Measurements from ENCODE around the gene PDC.
A peak's percentile ranks its signal among the peaks of the same experiment; 100 is the strongest.

PDC gene

DNA sequence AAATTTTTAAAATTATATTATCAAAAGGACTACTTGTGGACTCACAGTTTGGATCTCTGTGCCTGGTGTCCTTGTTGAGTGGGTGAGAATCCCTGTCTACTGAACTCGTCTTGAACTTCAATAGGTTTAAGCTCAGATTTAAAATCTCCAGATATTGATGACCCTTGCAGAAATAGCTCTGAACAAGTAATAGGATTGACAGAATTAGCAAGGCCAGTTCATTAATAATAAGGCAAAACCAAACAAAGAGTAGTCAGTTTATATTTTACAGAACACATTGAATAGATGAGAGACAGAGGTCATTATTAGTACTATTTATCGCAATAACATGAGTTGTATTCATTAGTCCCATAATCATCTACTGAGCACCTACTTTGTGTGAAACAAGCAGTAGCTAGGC, at the start of gene PDC:
PDC (minus strand) TSS at position 101 of the 400 bp plus-strand sequence. CDS start 11,655 bp downstream, outside the sequence.
- DNase-seq (ENCODE audit: low read depth) = no peak

GRCh38 chr1:186503190-186503589, 42.3 kb upstream of the PDC start:
- DNase-seq (ENCODE audit: low read depth) = no peak

DNA sequence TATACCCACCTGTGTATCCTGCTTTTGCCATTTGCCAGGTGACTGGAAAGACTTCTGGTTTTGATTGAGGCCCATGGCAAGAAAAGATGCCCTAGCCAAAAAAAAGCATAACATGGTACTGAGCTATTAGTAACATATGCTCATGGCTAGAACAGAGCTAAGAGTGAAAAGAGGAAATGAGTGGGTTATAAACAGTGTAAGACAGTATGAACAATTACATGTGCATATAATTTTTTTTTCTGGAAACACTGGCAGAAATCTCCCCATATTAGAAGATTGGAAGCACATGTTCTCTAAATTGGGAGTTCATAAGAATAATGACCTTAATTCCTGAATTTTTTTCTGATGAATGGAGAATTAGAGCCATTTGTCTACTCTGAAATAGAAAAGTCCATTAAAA, 41.2 kb upstream of the PDC start:
- no peak for DNase-seq (ENCODE audit: low read depth)

GRCh38 chr1:186500804-186501203, 39.9 kb upstream of the PDC start:
- DNase-seq (ENCODE audit: low read depth) = no peak

GRCh38 chr1:186499571-186499970, 38.7 kb upstream of the PDC start:
- no peak for DNase-seq (ENCODE audit: low read depth)

GRCh38 chr1:186498695-186499389, 37.9 kb upstream of the PDC start:
- DNase-seq (ENCODE audit: low read depth) = peak; percentile 74

GRCh38 chr1:186498071-186498470, 37.2 kb upstream of the PDC start:
- no peak for DNase-seq (ENCODE audit: low read depth)

GRCh38 chr1:186497651-186498050, 36.7 kb upstream of the PDC start:
- DNase-seq (ENCODE audit: low read depth) = no peak

DNA sequence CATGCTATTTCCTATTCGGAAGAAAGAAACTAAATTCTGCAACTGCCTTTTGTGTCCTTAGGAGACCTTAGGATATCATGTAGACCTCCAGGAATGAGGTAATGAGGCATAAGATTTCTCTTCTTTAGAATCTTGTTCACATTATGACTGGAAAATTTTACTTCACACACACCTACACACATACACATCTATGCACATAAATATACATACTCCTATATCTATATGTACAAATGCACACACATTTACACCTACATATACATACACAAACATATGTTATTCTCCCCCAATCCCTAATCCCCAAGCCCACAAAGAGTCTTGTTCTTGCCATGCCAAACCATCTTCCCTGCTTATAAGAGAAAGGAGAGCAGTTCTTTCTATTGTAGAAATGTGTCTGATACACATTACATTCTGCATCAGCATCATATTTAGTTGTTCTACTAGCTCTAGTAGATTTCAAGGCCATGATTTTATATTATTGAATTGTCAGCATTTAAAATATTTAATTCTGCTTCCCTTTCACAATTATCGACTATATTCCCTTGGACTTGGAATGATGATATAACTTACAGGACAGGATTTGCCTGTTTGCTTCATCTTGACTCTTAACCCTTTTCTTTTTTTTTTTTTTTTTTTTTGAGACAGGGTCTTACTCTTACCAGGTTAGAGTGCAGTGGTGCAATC, 35.4 kb upstream of the PDC start:
- DNase-seq (ENCODE audit: low read depth) = no peak

DNA sequence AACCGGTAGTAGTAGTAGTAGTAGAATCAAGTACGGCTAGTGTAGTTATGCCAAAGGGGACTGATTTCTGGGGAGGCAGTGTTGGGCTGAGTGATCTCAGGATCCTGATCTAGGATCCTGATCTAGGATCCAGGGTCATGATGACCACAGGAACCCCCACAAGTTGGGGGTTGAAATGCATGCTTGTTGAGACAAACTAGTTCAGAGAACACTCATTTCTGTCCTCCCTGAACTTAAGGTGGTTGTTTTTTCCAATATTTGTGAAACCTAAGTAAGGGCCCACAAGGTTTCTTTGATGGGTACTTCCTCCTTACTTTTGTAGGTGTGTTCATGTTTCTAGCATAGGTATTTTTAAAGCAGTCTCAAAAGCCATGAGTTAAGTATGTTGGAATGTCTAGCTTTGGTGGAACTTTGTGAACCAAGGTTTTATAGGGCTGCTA, 33.9 kb upstream of the PDC start:
- DNase-seq (ENCODE audit: low read depth) = no peak

DNA sequence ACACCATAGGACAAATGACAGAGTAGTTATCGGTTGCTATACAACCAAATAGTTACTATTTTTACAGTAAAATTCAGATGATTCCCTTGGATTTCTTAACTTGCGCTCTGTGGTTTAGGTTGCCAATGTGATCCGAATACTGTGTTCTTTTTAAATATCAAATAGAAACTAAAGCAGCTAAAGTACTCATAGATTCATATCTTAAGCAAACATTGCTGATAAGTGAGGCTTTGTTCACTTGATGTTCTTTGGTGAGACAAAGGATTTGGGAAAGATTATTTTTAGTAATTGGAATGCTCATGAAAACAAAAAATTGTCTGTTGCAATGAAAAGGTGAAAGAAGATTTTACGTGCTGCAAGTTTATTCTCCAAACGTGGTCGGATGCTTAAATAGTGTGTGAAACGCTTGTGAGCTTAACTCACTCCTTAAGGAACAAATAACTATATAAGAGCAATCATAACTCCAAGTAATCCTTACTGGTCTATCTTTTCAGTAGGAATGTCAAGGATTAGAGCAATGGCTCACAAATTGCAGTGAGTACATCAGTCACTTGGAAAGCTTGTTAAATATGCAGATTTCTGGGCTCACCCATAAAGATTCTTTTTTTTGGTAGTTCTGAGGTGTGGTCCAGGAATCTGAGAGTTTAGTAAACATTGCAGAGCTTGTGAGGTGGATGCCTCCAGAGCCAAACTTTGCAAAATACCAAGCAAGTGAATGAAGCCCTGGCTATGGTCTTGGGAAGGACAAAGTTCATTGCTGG, 31.8 kb upstream of the PDC start:
- peak; percentile 52 for DNase-seq (ENCODE audit: low read depth)

GRCh38 chr1:186491336-186491735, 30.4 kb upstream of the PDC start:
- no peak for DNase-seq (ENCODE audit: low read depth)

DNA sequence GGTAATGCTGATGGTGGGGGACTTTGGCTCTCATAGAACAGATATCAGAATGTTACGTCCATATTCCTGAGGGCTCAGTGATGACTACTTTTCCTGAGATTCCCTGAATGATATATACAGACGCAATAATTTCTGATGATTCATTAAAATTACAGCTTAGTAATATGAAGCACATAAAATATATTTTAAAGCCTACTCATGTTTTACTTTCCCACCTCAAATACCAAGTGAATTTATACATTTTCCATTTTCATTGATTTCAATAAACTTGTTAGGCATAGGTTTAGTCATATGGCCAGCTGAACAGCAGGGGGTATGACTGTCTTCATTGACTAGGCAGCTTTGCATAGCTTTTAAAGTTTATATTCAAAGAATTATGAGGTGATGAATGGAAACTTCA, 26.2 kb upstream of the PDC start:
- DNase-seq (ENCODE audit: low read depth) = no peak

DNA sequence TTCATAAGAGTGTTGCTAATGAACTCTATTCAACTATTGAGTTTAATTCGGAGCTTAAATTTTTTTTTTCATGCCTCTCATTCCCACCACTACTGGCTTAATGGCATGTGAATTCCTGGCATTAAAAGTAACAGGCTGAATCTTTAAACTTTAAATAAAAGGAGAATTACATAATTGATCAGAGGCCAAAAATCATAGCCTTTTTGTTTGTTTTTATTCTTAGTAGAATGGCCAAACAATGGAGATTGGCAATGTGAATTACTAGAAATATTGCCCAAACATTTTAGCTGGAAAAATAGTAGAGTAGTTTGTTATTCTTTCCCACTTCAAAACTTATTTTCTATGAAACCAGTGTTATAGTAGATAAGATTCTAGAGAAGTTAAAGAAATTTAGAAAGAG, 25.1 kb upstream of the PDC start:
- DNase-seq (ENCODE audit: low read depth) = no peak

DNA sequence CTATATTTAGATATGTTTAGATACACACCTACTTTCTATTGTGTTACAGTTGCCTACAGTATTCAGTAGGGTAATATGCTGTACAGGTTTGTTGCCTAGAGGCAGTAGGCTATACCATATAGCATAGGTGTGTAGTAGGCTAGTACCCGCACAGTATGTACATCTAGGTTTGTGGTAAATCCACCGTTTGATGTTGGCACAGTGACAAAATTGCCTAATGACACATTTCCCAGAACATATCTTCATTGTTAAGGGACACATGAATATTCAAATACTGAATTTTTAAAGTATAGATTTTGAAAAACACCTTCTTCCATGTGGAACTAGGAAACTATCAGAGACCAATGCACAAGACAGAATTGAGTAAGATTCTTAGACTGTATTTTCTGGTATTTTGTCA, 22.6 kb upstream of the PDC start:
- no peak for DNase-seq (ENCODE audit: low read depth)

GRCh38 chr1:186482661-186483255, 21.8 kb upstream of the PDC start:
- peak; percentile 68 for DNase-seq (ENCODE audit: low read depth)

DNA sequence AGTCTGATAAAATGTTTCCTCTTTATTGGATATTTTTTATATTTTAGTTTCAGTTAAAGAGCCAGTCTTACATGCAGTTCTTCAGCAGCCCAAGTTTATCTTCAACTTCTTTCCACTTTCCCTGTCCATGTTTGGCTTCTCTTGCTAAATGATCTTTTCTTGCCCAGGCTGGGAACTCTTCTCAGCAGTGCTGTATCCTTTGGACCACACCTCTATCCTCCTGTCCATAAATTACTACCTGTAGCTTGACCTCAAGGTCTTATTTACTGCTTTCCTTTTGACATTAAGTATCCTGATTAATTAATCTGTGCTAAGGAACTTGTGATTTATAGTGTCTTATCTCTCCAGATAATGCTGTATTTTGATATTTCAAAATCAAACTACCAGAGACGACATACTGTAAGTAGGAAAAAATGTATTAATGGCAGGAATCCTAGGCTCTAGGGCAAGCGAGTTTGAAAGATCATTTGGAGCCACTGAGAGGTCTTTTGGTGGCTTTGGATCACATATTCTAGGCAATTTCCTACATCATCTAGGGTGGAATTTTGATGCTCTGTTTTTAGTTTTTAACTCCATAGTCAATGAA, 20.5 kb upstream of the PDC start:
- peak; percentile 32 for DNase-seq (ENCODE audit: low read depth)

DNA sequence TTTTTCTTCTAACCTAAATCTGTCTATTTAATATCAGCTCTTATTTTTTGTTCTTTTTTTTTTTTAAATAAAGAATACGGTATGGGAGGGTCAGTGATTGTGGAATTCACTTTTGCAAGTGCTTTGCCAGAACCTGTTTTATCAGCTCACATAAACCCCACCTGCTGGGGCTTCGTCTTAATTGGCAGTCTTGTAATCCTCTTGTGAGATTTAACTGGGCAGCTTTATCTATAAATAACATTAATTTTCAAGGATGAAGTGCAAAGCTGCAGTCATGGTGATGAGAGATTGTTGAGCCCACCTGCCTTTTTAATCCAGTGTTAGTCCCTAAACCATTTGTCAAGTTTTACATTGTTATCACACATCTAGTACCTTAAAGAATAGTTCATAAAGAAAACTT, 18.2 kb upstream of the PDC start:
- DNase-seq (ENCODE audit: low read depth) = no peak

GRCh38 chr1:186476264-186477040, 15.5 kb upstream of the PDC start:
- DNase-seq (ENCODE audit: low read depth) = peak; percentile 69

GRCh38 chr1:186474208-186474607, 13.3 kb upstream of the PDC start:
- peak; percentile 82 for DNase-seq (ENCODE audit: low read depth)

GRCh38 chr1:186473047-186473446, 12.1 kb upstream of the PDC start:
- DNase-seq (ENCODE audit: low read depth) = no peak

Data from amniotic epithelial cell (primary cell).